ENCODE data around the gene RNF167.

Gene RNF167

DNA sequence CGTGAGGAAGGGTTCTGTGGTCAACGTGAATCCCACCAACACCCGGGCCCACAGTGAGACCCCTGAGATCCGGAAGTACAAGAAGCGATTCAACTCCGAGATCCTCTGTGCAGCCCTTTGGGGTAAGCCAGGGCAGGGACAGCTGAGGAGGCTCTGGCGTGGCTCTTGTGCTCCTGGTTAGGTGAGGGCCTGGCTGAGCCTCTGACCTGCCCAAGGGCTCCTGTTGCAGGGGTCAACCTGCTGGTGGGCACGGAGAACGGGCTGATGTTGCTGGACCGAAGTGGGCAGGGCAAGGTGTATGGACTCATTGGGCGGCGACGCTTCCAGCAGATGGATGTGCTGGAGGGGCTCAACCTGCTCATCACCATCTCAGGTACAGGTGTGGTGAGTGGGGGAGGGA lies 44.9 kb upstream of the RNF167 start:
- POLR2A ChIA-PET: no interaction called here
- H3K4me3 ChIP-seq (ENCODE audit: low read depth, low read length): no peak overlapping the region
- CTCF ChIA-PET: interaction anchor here (1.2 to 1.7 kb wide), 2 partner anchors 8 to 106 kb away, joined by 5 read pairs; partner anchors contain the start of genes CHRNE and GLTPD2
- DNase-seq (ENCODE audit: low read depth, low spot score): no peak
- TF ChIP-seq, protein P1, sequence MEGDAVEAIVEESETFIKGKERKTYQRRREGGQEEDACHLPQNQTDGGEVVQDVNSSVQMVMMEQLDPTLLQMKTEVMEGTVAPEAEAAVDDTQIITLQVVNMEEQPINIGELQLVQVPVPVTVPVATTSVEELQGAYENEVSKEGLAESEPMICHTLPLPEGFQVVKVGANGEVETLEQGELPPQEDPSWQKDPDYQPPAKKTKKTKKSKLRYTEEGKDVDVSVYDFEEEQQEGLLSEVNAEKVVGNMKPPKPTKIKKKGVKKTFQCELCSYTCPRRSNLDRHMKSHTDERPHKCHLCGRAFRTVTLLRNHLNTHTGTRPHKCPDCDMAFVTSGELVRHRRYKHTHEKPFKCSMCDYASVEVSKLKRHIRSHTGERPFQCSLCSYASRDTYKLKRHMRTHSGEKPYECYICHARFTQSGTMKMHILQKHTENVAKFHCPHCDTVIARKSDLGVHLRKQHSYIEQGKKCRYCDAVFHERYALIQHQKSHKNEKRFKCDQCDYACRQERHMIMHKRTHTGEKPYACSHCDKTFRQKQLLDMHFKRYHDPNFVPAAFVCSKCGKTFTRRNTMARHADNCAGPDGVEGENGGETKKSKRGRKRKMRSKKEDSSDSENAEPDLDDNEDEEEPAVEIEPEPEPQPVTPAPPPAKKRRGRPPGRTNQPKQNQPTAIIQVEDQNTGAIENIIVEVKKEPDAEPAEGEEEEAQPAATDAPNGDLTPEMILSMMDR (IDR thresholded peaks at IDR 0.05; ENCODE audit: insufficient read depth, low read length, missing control alignments): no peak

DNA sequence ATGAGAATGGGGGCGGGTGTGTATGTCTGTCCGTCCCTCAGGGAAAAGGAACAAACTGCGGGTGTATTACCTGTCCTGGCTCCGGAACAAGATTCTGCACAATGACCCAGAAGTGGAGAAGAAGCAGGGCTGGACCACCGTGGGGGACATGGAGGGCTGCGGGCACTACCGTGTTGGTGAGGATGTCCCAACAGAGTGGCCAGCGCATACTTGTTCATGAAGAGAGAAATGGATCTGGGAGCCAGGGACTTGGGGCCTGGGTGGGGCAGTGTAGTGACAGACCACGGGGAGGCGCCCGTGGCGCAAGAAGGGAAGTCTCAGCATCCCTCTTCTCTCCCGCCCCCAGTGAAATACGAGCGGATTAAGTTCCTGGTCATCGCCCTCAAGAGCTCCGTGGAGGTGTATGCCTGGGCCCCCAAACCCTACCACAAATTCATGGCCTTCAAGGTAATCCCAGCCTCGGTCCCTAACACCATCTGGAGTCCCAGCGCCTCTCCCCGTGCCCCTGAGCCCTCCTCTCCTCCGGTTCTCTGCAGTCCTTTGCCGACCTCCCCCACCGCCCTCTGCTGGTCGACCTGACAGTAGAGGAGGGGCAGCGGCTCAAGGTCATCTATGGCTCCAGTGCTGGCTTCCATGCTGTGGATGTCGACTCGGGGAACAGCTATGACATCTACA lies 44.3 kb upstream of the RNF167 start:
- TF ChIP-seq, protein P1 (IDR thresholded peaks at IDR 0.05; ENCODE audit: insufficient read depth, low read length, missing control alignments): peak; percentile 18
- H3K4me3 ChIP-seq (ENCODE audit: low read depth, low read length): no peak overlapping the region
- CTCF ChIA-PET: interaction anchor here (1.4 to 1.7 kb wide), 2 partner anchors 8 to 106 kb away, joined by 5 to 6 read pairs; partner anchors contain the start of gene GLTPD2
- no peak for DNase-seq (ENCODE audit: low read depth, low spot score)
- POLR2A ChIA-PET: no interaction called here

DNA sequence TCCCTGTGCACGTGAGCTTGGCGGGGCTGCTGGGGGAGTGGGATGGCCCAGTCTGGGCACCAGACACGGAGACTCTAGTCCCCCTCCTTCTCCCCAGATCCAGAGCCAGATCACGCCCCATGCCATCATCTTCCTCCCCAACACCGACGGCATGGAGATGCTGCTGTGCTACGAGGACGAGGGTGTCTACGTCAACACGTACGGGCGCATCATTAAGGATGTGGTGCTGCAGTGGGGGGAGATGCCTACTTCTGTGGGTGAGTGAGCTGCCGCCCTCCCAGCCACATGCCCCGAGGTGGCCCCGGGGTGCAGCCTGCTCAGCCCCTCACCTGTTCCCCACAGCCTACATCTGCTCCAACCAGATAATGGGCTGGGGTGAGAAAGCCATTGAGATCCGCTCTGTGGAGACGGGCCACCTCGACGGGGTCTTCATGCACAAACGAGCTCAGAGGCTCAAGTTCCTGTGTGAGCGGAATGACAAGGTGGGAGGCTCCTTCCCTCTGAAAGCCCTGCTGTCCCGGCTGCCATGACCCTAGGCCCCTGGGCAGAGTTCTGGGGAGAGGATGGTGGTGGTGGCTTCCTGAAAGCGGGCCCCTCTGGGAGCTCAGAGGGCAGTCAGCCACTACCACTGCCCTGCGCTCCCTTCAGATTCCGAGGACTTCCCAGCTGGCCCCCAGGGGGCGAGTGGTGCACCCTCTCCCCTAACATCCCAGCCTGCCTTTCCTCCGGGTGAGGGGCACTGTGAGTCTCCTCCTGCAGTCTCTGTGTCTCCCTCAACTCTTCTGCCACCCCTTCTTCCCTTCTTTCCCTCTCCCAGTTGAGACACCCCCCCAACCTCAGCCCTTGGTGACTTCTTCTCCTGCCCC lies 43.5 kb upstream of the RNF167 start:
- no peak overlapping the region for H3K4me3 ChIP-seq (ENCODE audit: low read depth, low read length)
- DNase-seq (ENCODE audit: low read depth, low spot score): no peak
- CTCF ChIA-PET: interaction anchor here (0.7 to 1.7 kb wide), 3 partner anchors 9 to 107 kb away, joined by 3 to 6 read pairs (median 5); partner anchors contain the start of gene GLTPD2
- TF ChIP-seq, protein P1 (IDR thresholded peaks at IDR 0.05; ENCODE audit: insufficient read depth, low read length, missing control alignments): no peak
- POLR2A ChIA-PET: no interaction called here

DNA sequence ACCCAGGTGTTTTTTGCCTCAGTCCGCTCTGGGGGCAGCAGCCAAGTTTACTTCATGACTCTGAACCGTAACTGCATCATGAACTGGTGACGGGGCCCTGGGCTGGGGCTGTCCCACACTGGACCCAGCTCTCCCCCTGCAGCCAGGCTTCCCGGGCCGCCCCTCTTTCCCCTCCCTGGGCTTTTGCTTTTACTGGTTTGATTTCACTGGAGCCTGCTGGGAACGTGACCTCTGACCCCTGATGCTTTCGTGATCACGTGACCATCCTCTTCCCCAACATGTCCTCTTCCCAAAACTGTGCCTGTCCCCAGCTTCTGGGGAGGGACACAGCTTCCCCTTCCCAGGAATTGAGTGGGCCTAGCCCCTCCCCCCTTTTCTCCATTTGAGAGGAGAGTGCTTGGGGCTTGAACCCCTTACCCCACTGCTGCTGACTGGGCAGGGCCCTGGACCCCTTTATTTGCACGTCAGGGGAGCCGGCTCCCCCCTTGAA lies 42.8 kb upstream of the RNF167 start:
- no peak for DNase-seq (ENCODE audit: low read depth, low spot score)
- ChIA-PET POLR2A (no interaction called here), CTCF (interaction anchor here (0.7 to 1.4 kb wide), 2 partner anchors 10 to 12 kb away, joined by 3 to 6 read pairs; no protein-coding TSS in a partner anchor)
- H3K4me3 ChIP-seq (ENCODE audit: low read depth, low read length): no peak overlapping the region
- TF ChIP-seq, protein P1 (IDR thresholded peaks at IDR 0.05; ENCODE audit: insufficient read depth, low read length, missing control alignments): no peak

DNA sequence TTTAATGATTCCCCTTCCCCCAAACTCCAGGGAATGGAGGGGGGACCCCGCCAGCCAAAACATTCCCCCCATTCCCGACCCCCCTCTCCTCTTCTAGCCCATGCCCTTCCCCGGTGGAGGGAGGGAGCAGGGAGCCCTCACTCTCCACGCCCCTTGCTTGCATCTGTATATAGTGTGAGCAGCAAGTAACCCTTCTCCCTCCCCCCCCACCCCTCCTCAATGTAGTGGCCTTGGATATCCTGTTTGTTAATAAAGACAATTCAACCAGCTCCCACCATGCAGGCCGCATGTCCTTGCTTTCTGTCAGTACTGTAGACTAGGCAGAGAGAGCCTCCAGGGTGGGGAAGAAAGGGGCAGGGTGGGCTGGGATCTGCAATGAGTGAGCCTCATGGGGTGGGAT lies 42.3 kb upstream of the RNF167 start:
- POLR2A ChIA-PET: no interaction called here
- DNase-seq (ENCODE audit: low read depth, low spot score): no peak
- CTCF ChIA-PET: no interaction called here
- TF ChIP-seq, protein P1 (IDR thresholded peaks at IDR 0.05; ENCODE audit: insufficient read depth, low read length, missing control alignments): no peak
- H3K4me3 ChIP-seq (ENCODE audit: low read depth, low read length): no peak overlapping the region

DNA sequence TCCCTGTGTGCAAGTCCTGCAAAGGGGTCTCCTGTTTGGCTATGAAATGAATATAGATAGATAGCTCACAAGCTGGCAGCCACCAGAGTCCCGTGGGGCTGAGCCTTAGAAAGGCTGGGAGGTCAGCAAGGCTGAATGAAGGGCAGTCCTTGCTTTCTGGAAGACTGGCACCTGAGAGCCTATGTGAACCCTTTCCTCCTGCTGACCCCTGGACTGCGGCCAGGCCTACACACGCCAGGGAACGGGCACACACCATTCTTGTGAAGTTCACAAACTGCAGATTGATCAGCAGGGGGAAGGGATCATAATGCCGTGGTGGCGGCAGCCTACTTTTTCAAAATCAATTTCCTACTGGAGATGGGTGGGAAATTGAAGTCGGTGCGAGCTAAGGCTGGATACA lies 41.7 kb upstream of the RNF167 start:
- CTCF ChIA-PET: interaction anchor here (1.9 to 6.1 kb wide), 3 partner anchors 9 to 83 kb away, joined by 4 to 72 read pairs (median 31); no protein-coding TSS in a partner anchor

More for the DNA sequence above, 41.7 kb upstream of the RNF167 start:
- H3K4me3 ChIP-seq (ENCODE audit: low read depth, low read length): no peak overlapping the region; the same call in 1 of the 2 replicates
- POLR2A ChIA-PET: no interaction called here
- TF ChIP-seq, protein P1 (IDR thresholded peaks at IDR 0.05; ENCODE audit: insufficient read depth, low read length, missing control alignments): no peak
- DNase-seq (ENCODE audit: low read depth, low spot score): no peak

Data from AG04449 (cell line).